ENCODE measurements around the gene DNM2. TPM values are rescaled to one million over a fixed set of nuclear protein-coding genes. Genes with fewer than 3 reads are reported as not detected.

DNM2 gene
- total RNA-seq, 1 donor from 2014 or later = 117 TPM

DNA sequence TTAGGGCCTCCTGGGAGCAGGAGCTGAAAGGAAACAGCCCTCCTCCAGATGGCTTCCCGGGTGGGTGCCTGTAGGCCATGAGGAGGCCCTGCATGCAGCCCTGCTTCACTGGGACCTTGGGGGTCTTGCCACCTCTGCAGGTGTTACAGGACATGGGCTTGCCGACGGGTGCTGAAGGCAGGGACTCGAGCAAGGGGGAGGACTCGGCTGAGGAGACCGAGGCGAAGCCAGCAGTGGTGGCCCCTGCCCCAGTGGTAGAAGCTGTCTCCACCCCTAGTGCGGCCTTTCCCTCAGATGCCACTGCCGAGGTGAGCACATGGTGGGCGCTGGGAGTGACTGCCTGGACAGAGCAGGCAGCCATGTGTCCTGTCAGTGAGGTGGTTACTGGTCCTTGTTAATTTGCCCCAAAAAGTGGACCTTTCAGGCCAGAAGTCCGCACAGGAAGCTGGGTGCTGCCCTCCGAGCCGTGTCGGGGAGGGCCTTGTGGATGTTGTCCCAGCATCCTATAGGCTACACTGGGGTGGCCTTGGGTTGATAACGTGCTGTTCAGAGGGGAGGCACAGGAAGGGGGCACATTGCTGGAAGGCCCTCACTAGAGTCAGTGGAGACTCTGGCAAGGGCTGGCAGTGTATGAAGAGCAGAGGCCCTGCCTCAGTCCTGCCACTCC is 35.3 kb upstream of the DNM2 start:
- Mint-ChIP-seq H3K4me1 (no peaks in the 10 kb centered on the region), H3K27me3 (ENCODE audit: low read depth) (peaks cover 2% of the 10 kb centered on the region), H3K9me3 (no peaks in the 10 kb centered on the region), H3K27ac (ENCODE audit: unreplicated experiment) (no peak overlapping the region), H3K4me3 (no peak overlapping the region), H3K36me3 (ENCODE audit: low read depth) (peaks cover 15% of the 10 kb centered on the region)
- no peak for DNase-seq (ENCODE audit: low read depth, low spot score)
- TF ChIP-seq, protein P1, sequence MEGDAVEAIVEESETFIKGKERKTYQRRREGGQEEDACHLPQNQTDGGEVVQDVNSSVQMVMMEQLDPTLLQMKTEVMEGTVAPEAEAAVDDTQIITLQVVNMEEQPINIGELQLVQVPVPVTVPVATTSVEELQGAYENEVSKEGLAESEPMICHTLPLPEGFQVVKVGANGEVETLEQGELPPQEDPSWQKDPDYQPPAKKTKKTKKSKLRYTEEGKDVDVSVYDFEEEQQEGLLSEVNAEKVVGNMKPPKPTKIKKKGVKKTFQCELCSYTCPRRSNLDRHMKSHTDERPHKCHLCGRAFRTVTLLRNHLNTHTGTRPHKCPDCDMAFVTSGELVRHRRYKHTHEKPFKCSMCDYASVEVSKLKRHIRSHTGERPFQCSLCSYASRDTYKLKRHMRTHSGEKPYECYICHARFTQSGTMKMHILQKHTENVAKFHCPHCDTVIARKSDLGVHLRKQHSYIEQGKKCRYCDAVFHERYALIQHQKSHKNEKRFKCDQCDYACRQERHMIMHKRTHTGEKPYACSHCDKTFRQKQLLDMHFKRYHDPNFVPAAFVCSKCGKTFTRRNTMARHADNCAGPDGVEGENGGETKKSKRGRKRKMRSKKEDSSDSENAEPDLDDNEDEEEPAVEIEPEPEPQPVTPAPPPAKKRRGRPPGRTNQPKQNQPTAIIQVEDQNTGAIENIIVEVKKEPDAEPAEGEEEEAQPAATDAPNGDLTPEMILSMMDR (conservative IDR thresholded peaks at IDR 0.05) = no peak

DNA sequence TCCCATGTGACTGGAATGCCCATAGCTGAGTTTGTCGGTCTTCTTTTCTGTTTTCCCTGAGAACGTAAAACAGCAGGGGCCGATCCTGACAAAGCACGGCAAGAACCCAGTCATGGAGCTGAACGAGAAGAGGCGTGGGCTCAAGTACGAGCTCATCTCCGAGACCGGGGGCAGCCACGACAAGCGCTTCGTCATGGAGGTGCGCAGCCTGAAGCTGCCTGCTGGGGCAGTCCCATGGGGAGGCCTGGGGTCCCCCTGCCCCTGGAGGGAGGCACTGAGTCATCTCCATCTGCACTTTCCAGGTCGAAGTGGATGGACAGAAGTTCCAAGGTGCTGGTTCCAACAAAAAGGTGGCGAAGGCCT is 34.8 kb upstream of the DNM2 start:
- H3K27ac Mint-ChIP-seq (ENCODE audit: unreplicated experiment) = no peak overlapping the region
- TF ChIP-seq, protein P1 (conservative IDR thresholded peaks at IDR 0.05) = no peak
- H3K4me3 Mint-ChIP-seq = no peak overlapping the region
- H3K36me3 Mint-ChIP-seq (ENCODE audit: low read depth) = peaks cover 15% of the 10 kb centered on the region
- no peaks in the 10 kb centered on the region for H3K4me1 Mint-ChIP-seq
- H3K9me3 Mint-ChIP-seq = no peaks in the 10 kb centered on the region
- no peak for DNase-seq (ENCODE audit: low read depth, low spot score)
- peaks cover 2% of the 10 kb centered on the region for H3K27me3 Mint-ChIP-seq (ENCODE audit: low read depth)

DNA sequence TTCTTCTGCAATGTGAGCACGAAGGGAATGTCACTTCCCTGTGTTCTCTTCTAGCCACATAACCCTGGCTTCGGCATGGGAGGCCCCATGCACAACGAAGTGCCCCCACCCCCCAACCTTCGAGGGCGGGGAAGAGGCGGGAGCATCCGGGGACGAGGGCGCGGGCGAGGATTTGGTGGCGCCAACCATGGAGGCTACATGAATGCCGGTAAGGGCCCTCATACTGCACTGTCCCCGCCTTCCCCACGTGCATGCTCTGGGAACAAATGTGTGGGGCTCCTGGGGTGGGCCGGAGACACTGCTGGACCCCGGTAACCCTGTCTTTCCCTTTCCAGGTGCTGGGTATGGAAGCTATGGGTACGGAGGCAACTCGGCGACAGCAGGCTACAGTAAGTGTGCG is 34.3 kb upstream of the DNM2 start:
- no peak for DNase-seq (ENCODE audit: low read depth, low spot score)
- H3K27ac Mint-ChIP-seq (ENCODE audit: unreplicated experiment) = no peak overlapping the region
- H3K27me3 Mint-ChIP-seq (ENCODE audit: low read depth) = peaks cover 2% of the 10 kb centered on the region
- peaks cover 14% of the 10 kb centered on the region for H3K36me3 Mint-ChIP-seq (ENCODE audit: low read depth)
- no peaks in the 10 kb centered on the region for H3K4me1 Mint-ChIP-seq
- no peak overlapping the region for H3K4me3 Mint-ChIP-seq
- no peaks in the 10 kb centered on the region for H3K9me3 Mint-ChIP-seq
- TF ChIP-seq, protein P1 (conservative IDR thresholded peaks at IDR 0.05) = no peak

DNA sequence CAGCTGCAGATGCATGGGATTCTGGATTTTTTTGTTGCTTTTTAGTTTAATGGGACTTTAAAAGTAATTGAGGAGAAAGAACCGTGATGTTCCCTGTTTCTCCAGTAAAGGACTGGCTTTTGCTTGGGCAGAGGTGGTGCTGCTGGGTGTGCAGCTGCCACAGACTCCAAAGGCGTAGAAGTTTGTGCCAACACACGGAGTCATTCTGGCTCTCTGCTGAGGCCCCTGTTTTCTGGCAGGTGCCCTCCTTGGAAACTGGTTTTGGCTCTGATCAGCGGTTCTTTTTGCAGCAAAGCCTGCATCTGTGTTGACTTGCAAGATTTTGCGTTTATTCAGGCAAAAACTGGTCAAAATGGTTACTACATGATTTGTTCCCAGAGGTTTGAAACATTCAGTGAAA is 32.7 kb upstream of the DNM2 start:
- Mint-ChIP-seq H3K4me3 (peak overlapping the region; percentile 49), H3K27ac (ENCODE audit: unreplicated experiment) (no peak overlapping the region), H3K9me3 (no peaks in the 10 kb centered on the region), H3K4me1 (no peaks in the 10 kb centered on the region), H3K27me3 (ENCODE audit: low read depth) (peaks cover 7% of the 10 kb centered on the region), H3K36me3 (ENCODE audit: low read depth) (peaks cover 19% of the 10 kb centered on the region)
- TF ChIP-seq, protein P1 (conservative IDR thresholded peaks at IDR 0.05) = no peak
- no peak for DNase-seq (ENCODE audit: low read depth, low spot score)

DNA sequence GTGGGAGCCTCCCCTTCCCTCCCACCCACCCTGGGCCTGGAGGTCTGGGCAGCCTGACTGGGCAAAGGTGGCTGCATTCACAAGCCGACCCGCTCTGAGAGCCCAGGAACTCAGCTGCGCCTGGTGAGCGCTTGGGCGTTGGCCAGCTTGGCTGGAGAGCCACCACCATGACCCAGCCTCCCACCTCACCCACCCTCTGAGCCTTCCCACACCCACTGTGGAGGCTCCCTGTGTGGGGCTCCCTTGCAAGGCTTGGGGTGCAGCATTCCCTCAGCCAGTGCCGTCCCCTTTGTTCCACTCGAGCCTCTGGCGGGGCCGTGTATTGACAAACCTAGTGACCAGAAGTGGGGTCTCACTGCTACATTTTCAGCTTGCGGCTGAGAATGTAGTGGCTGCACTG is 31.7 kb upstream of the DNM2 start:
- Mint-ChIP-seq H3K9me3 (no peaks in the 10 kb centered on the region), H3K4me1 (no peaks in the 10 kb centered on the region), H3K4me3 (no peak overlapping the region)

More for the DNA sequence above, 31.7 kb upstream of the DNM2 start:
- TF ChIP-seq, protein P1 (conservative IDR thresholded peaks at IDR 0.05) = no peak
- DNase-seq (ENCODE audit: low read depth, low spot score) = no peak
- Mint-ChIP-seq H3K36me3 (ENCODE audit: low read depth) (peaks cover 21% of the 10 kb centered on the region), H3K27ac (ENCODE audit: unreplicated experiment) (no peak overlapping the region), H3K27me3 (ENCODE audit: low read depth) (peaks cover 13% of the 10 kb centered on the region)
